AG04449 (cell line): ENCODE data around the gene YWHAH.
"Not testable (repeated sequence)": the region's sequence is repeated elsewhere in the genome, so short reads cannot be mapped to it uniquely, and the experiment has no call there.

Source experiments
- CTCF ChIA-PET: fragments of 350-600 bp; formaldehyde crosslinking; extraction: SDS; loops from one replicate; lab custom pipeline; 2021; ENCODE audit warnings: antibody characterized with exemption; lab: Yijun Ruan, JAX
- POLR2A ChIA-PET: fragments of 400-600, 350-600 bp; formaldehyde crosslinking; extraction: SDS; loops from one replicate; lab custom pipeline; 2020; ENCODE audit warnings: antibody characterized with exemption, inconsistent platforms; lab: Yijun Ruan, JAX
- DNase-seq: peaks from one replicate; pipeline ENCODE4 v3.0.0-alpha.2; 2010; ENCODE audit warnings: low read depth, low spot score
- H3K4me3 ChIP-seq: 2 replicates; pipeline ENCODE4 v1.5.1; 2011; ENCODE audit warnings: low read depth, mild to moderate bottlenecking, control low read depth, low read length
- TF ChIP-seq, protein P1 (sequence below): IDR thresholded peaks from one replicate; pipeline ENCODE4 v1.5.1; 2011; ENCODE audit warnings: mild to moderate bottlenecking, moderate library complexity, low read length, control low read depth, inconsistent platforms; ENCODE audit not compliant: insufficient read depth; ENCODE audit errors: missing control alignments

Gene YWHAH

DNA sequence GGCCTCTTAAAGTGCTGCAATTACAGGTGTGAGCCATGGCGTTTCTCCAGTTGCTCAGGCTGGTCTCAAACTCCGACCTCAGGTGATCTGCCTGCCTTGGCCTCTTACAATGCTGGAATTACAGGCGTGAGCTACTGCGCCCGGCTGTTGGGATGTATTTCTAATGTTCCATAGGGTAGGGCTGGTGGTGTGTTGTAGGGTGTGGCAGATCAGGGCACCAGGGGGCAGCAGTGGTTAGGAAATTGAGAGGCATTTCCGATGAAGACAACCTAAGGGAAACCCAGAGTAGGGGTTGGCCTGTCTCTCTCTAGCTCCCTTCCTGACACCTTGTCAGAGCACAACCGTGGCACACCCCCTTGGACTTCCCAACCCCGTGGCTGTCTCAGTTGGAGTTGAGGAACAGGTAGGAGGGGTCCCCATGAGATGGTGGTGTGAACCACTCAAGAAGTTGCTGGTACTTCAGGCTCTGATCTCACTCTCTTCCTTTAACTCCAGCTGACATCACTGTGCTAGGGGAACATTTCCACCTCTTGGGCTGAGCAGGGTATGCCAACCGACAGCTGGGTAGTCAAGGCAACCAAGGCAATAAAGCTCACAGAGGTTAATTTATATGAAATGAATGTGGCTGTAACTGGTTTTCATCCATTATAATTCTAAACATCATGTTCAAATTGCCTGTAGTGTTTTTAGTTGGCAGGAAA lies 33.0 kb downstream of the YWHAH start:
- CTCF ChIA-PET: interaction anchor here (0.7 to 6.6 kb wide), 27 partner anchors 13 to 819 kb away, joined by 3 to 175 read pairs (median 3); no protein-coding TSS in a partner anchor
- DNase-seq: no peak
- POLR2A ChIA-PET: no interaction called here
- TF ChIP-seq, protein P1, sequence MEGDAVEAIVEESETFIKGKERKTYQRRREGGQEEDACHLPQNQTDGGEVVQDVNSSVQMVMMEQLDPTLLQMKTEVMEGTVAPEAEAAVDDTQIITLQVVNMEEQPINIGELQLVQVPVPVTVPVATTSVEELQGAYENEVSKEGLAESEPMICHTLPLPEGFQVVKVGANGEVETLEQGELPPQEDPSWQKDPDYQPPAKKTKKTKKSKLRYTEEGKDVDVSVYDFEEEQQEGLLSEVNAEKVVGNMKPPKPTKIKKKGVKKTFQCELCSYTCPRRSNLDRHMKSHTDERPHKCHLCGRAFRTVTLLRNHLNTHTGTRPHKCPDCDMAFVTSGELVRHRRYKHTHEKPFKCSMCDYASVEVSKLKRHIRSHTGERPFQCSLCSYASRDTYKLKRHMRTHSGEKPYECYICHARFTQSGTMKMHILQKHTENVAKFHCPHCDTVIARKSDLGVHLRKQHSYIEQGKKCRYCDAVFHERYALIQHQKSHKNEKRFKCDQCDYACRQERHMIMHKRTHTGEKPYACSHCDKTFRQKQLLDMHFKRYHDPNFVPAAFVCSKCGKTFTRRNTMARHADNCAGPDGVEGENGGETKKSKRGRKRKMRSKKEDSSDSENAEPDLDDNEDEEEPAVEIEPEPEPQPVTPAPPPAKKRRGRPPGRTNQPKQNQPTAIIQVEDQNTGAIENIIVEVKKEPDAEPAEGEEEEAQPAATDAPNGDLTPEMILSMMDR: peak; percentile 81
- no peak overlapping the region for H3K4me3 ChIP-seq

DNA sequence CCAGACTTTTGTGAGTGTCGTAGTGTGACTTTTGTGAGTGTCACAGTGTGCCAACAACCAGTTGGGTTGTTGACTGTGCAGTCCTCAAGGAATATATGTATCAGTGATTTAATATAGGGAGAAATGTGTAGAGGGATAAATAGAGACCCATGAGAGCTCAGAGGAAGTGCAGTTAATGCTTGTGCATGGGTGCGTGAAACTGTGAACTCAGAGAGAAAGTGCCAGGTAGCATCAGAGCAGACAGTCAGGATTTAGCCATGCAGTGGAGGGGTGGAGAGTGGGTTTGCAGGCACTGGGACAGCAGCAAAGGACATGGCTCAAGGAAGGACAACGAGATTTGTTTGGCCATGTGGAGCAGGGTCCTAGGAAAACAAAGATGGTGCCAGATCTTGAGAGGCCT lies 33.6 kb downstream of the YWHAH start:
- no peak overlapping the region for H3K4me3 ChIP-seq
- TF ChIP-seq, protein P1: no peak
- POLR2A ChIA-PET: no interaction called here
- CTCF ChIA-PET: interaction anchor here (0.6 to 6.6 kb wide), 27 partner anchors 13 to 819 kb away, joined by 3 to 175 read pairs (median 3); no protein-coding TSS in a partner anchor
- no peak for DNase-seq

DNA sequence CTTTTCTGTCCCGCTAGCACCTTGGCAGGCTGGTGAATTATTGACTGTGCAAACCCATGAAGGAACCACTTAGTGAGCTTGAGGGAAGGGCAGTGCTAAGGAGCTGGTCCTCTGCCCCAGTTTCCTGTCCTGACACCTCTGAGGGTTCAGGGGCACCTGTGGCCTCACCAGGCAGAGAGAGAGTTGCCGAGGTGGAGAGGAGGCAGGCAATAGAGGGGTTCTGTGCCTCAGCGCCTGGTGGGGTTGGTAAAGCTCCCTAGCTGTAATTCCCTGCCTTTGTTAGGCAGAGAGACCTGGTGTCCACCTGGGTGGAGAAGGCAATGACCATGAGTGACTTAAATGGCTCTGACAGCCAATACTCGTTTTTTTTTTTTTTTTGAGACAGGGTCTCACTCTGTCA lies 36.3 kb downstream of the YWHAH start:
- TF ChIP-seq, protein P1: no peak
- POLR2A ChIA-PET: no interaction called here
- DNase-seq: no peak
- CTCF ChIA-PET: interaction anchor here (2.4 to 6.6 kb wide), 3 partner anchors 10 to 286 kb away, joined by 11 to 175 read pairs (median 104); no protein-coding TSS in a partner anchor
- no peak overlapping the region for H3K4me3 ChIP-seq

GRCh38 chr22:31981976-31982375 lies 37.6 kb downstream of the YWHAH start:
- POLR2A ChIA-PET, DNase-seq: not testable (repeated sequence)

DNA sequence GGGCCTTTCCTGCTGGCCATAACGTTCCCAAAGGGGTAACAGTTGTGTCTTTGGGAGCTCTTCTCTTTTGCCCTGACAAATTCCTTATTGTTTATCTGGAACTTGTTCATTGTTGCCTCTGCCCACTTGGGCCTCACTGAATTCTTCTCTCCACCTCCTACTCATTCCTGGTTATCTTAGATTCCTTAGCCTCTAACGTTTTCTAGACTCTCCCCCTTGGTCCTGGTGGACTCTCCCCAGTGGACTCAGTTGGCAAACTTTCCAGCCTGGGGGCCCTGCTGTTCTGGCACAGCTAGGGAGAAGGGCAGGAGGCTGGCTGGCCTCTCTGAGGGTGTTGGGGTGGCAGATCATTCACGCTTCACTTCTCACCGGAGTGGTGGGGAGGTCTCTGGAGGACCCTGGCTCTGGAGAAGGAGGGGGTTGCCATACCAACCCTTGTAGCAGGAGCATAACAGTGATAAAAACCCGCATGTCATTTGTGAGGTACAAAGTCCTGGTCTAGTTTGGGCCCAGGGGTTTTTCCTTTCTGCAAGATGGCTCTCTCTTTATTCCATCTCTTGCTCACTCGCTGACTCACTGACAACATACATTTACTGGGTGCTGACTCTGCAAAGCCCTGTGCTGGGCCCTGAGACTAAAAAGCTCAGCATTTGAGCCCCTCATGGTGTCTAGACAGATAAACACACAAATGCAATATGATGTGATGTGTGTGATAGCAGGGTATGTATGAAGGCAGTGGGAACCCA lies 39.7 kb downstream of the YWHAH start:
- no peak for DNase-seq
- ChIA-PET POLR2A (interaction anchor here (0.6 kb wide), 1 partner anchor 389 kb away, joined by 5 read pairs; no protein-coding TSS in a partner anchor), CTCF (interaction anchor here (1.0 to 3.4 kb wide), 4 partner anchors 10 to 282 kb away, joined by 3 to 11 read pairs (median 7); no protein-coding TSS in a partner anchor)
- H3K4me3 ChIP-seq: no peak overlapping the region
- TF ChIP-seq, protein P1: no peak

More at GRCh38 chr22:31981976-31982375, 37.6 kb downstream of the YWHAH start:
- H3K4me3 ChIP-seq, CTCF ChIA-PET: not testable (repeated sequence)

GRCh38 chr22:31987218-31987617 lies 42.9 kb downstream of the YWHAH start:
- no peak for DNase-seq
- POLR2A ChIA-PET: no interaction called here

More at GRCh38 chr22:31987218-31987617, 42.9 kb downstream of the YWHAH start:
- CTCF ChIA-PET: no interaction called here
- TF ChIP-seq, protein P1: no peak
- no peak overlapping the region for H3K4me3 ChIP-seq
